Vagina (tissue), 2 donors: ENCODE data around the gene GGT7. TPM values are rescaled to one million over a fixed set of nuclear protein-coding genes. Genes with fewer than 3 reads are reported as not detected.

ENCODE experiments used
- DNase-seq, 2 donors: peaks; one replicate each; pipeline ENCODE4 v3.0.0-alpha.2; 2017; ENCODE audit errors: extremely low spot score in 2 of 2
- H3K27ac ChIP-seq: fragments of 200-600 bp; sonication (generic); one replicate; pipeline ENCODE4 v1.5.1; 2019
- H3K27me3 ChIP-seq: fragments of 200-600 bp; sonication (generic); one replicate; pipeline ENCODE4 v1.5.1; 2019
- H3K36me3 ChIP-seq, 2 donors: fragments of 200-600 bp; sonication (generic); one replicate each; pipeline ENCODE4 v1.5.1; 2017 to 2019
- H3K4me1 ChIP-seq: fragments of 200-600 bp; sonication (generic); one replicate; pipeline ENCODE4 v1.5.1; 2019
- H3K4me3 ChIP-seq, 2 donors: fragments of 200-600 bp; sonication (generic); 1 replicate in 1 of 2; 2 replicates in 1 of 2; pipeline ENCODE4 v1.5.1; 2016 to 2019
- H3K9me3 ChIP-seq: fragments of 200-600 bp; sonication (generic); one replicate; pipeline ENCODE4 v1.5.1; 2019
- CTCF ChIP-seq, 3 experiments: fragments of 450-650 bp in 2 of 3; fragments of 200-600 bp in 1 of 3; sonication (generic) in 1 of 3; IDR thresholded peaks; one replicate each; pipeline ENCODE4 v1.5.1; 2017 to 2019; ENCODE audit warnings: antibody characterized with exemption in 3 of 3, mild to moderate bottlenecking in 2 of 3, moderate library complexity in 2 of 3
- POLR2A ChIP-seq, 2 donors: fragments of 450-650 bp; IDR thresholded peaks; one replicate each; pipeline ENCODE4 v1.6.1; 2017; ENCODE audit warnings: antibody characterized with exemption in 2 of 2, mild to moderate bottlenecking in 2 of 2, moderate library complexity in 2 of 2
- POLR2AphosphoS5 ChIP-seq, 2 donors: sonication (generic); formaldehyde crosslinking; IDR thresholded peaks; one replicate each; pipeline ENCODE4 v1.9.0; 2017; ENCODE audit warnings: antibody characterized with exemption in 2 of 2, mild to moderate bottlenecking in 2 of 2, low read depth in 1 of 2; ENCODE audit not compliant: insufficient read depth in 1 of 2
- intact Hi-C: fragments of 100-400 bp; cut with DNase I; formaldehyde crosslinking; loops from one replicate; pipeline ENCODE4 v1.15.1; 2023
- total RNA-seq: library from RNA; depleted of rRNA; stranded (reverse); fragments of >200 nt; gene quantifications from one replicate; pipeline ENCODE4 v1.2.3, GENCODE V29; 2016

GGT7 gene
- total RNA-seq, 1 donor from 2014 or later: 18.9 TPM

- Histone ChIP-seq H3K4me1 (peaks cover 3% of the 10 kb centered on the region), H3K36me3 (no peaks in the 10 kb centered on the region), H3K27me3 (no peaks in the 10 kb centered on the region), H3K4me3 (no peak overlapping the region), H3K27ac (no peak overlapping the region), H3K9me3 (no peaks in the 10 kb centered on the region)
- no peak for DNase-seq
- intact Hi-C loops: no loop called here
- TF ChIP-seq POLR2A (IDR thresholded peaks at IDR 0.05) (no peak), POLR2AphosphoS5 (IDR thresholded peaks at IDR 0.05; ENCODE audit: insufficient read depth in 1 of 2, low read depth in 1 of 2) (no peak), CTCF (IDR thresholded peaks at IDR 0.05) (no peak)
Measured at GRCh38 chr20:34896086-34896621, 23.5 kb upstream of the GGT7 start.

GRCh38 chr20:34895465-34895864 lies 22.8 kb upstream of the GGT7 start:
- Histone ChIP-seq H3K27ac (no peak overlapping the region), H3K36me3 (no peaks in the 10 kb centered on the region), H3K4me1 (peaks cover 3% of the 10 kb centered on the region), H3K27me3 (no peaks in the 10 kb centered on the region), H3K9me3 (no peaks in the 10 kb centered on the region), H3K4me3 (no peak overlapping the region)
- DNase-seq: no peak
- TF ChIP-seq CTCF (IDR thresholded peaks at IDR 0.05) (no peak), POLR2AphosphoS5 (IDR thresholded peaks at IDR 0.05; ENCODE audit: insufficient read depth in 1 of 2, low read depth in 1 of 2) (no peak), POLR2A (IDR thresholded peaks at IDR 0.05) (no peak)
- intact Hi-C loops: no loop called here

GRCh38 chr20:34894723-34895122 lies 22.1 kb upstream of the GGT7 start:
- Histone ChIP-seq H3K27ac (no peak overlapping the region), H3K27me3 (no peaks in the 10 kb centered on the region), H3K4me1 (peaks cover 3% of the 10 kb centered on the region), H3K36me3 (no peaks in the 10 kb centered on the region), H3K4me3 (no peak overlapping the region), H3K9me3 (no peaks in the 10 kb centered on the region)
- no peak for TF ChIP-seq POLR2A (IDR thresholded peaks at IDR 0.05)
- intact Hi-C loops: no loop called here
- DNase-seq: no peak

GRCh38 chr20:34892671-34893070 lies 20.0 kb upstream of the GGT7 start:
- Histone ChIP-seq H3K9me3 (no peaks in the 10 kb centered on the region), H3K27ac (no peak overlapping the region), H3K36me3 (no peaks in the 10 kb centered on the region), H3K27me3 (no peaks in the 10 kb centered on the region), H3K4me1 (no peaks in the 10 kb centered on the region), H3K4me3 (no peak overlapping the region)
- intact Hi-C loops: no loop called here
- DNase-seq: no peak
- TF ChIP-seq POLR2A (IDR thresholded peaks at IDR 0.05) (no peak), CTCF (IDR thresholded peaks at IDR 0.05) (no peak), POLR2AphosphoS5 (IDR thresholded peaks at IDR 0.05; ENCODE audit: insufficient read depth in 1 of 2, low read depth in 1 of 2) (no peak)

GRCh38 chr20:34891166-34892062 lies 18.8 kb upstream of the GGT7 start:
- no peaks in the 10 kb centered on the region for H3K4me1 ChIP-seq
- no peaks in the 10 kb centered on the region for H3K36me3 ChIP-seq
- intact Hi-C loops: no loop called here
- H3K27me3 ChIP-seq: no peaks in the 10 kb centered on the region
- TF ChIP-seq POLR2A (IDR thresholded peaks at IDR 0.05): no peak
- TF ChIP-seq POLR2AphosphoS5 (IDR thresholded peaks at IDR 0.05; ENCODE audit: insufficient read depth in 1 of 2, low read depth in 1 of 2): no peak
- TF ChIP-seq CTCF (IDR thresholded peaks at IDR 0.05): no peak
- H3K9me3 ChIP-seq: no peaks in the 10 kb centered on the region
- DNase-seq: no peak
- no peak overlapping the region for H3K4me3 ChIP-seq
- H3K27ac ChIP-seq: no peak overlapping the region
